Motor neuron (in vitro differentiated cells): ENCODE data around the gene PLXDC1. TPM values are rescaled to one million over a fixed set of nuclear protein-coding genes. Genes with fewer than 3 reads are reported as not detected.

ENCODE experiments used
- ATAC-seq, 8 experiments: fragments of 200-7000 bp; cut with Tn5 transposase; replicated peaks in 6 of 8; 2 replicates each; pipeline ENCODE4 v1.8.0; 2021; ENCODE audit warnings: mild to moderate bottlenecking in 8 of 8, moderate library complexity in 8 of 8
- H3K27ac ChIP-seq, 2 donors: fragments of 250-450 bp; sonication (Bioruptor Pico); 2 replicates each; pipeline ENCODE4 v1.9.0; 2021; ENCODE audit warnings: antibody characterized with exemption in 2 of 2, mild to moderate bottlenecking in 2 of 2, moderate library complexity in 1 of 2
- H3K4me1 ChIP-seq, 2 donors: fragments of 250-450 bp; sonication (Bioruptor Pico); replicated peaks in 1 of 2; 2 replicates each; pipeline ENCODE4 v1.6.1; 2021; ENCODE audit warnings: antibody characterized with exemption in 2 of 2, mild to moderate bottlenecking in 2 of 2, moderate library complexity in 1 of 2
- H3K4me3 ChIP-seq, 5 donors: fragments of 250-450 bp; sonication (Bioruptor Pico); 2 replicates each; pipeline ENCODE4 v1.9.0; 2021; ENCODE audit warnings: antibody characterized with exemption in 5 of 5, mild to moderate bottlenecking in 5 of 5, moderate library complexity in 4 of 5
- WGBS, 10 experiments: fragments of 450-650 bp; shearing (Covaris generic); methylation state at CpG; one replicate each; pipeline ENCODE4 v1.0.0; 2022; 5-methylcytosine and 5-hydroxymethylcytosine counted together
- in situ Hi-C, 9 experiments: fragments of 400-800 bp; cut with MboI; loops; one replicate each; pipeline ENCODE4 v1.15.0; 2021; ENCODE audit warnings: low sequenced_read_pairs in 9 of 9, low pct_unique_long_range_greater_than_20kb in 2 of 9; ENCODE audit not compliant: unreplicated experiment in 9 of 9
- total RNA-seq, 8 experiments: library from RNA; unstranded; fragments of 300-600 nt; gene quantifications; 2 replicates each; pipeline versions ENCODE4 v1.2.3 to v1.2.4, GENCODE V29; 2022

Gene PLXDC1
- total RNA-seq, 8 experiments from 2014 or later: 0.37 to 4.3 (median 0.93) TPM

- Histone ChIP-seq H3K4me3 (no peak overlapping the region), H3K4me1 (peaks cover 3 to 4% of the 10 kb centered on the region in 2 donors), H3K27ac (no peak overlapping the region)
- WGBS, 10 experiments: 57 to 83% (median 60%) methylated on average over 1 to 10 of the region's 13 CpGs; no CpG with 5 or more reads in 4 of the 10 experiments
- in situ Hi-C loops: loop anchor here in 2 of 9 experiments (10.0 to 25.0 kb wide), 2 partner anchors 160 to 163 kb away; no protein-coding TSS in a partner anchor
- peak in 1 of 8 experiments; percentile 7 for ATAC-seq
Measured at GRCh38 chr17:39147221-39148185, 3.9 kb downstream of the PLXDC1 start.

DNA sequence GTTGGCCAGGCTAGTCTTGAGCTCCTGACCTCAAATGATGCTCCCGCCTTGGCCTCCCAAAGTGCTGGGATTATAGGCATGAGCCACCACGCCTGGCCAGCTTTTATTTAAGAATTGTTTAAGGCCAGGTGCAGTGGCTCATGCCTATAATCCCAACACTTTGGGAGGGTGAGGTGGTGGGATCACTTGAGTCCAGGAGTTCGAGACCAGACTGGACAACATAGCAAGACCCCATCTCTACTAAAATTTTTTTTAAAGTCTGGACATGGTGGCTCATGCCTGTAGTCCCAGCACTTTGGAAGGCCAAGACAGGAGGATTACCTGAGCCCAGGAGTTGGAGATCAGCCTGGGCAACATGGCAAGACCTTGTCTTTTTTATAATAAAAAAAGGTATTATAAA lies 5.2 kb downstream of the PLXDC1 start:
- ATAC-seq: no peak
- Histone ChIP-seq H3K4me1 (no peaks in the 10 kb centered on the region), H3K27ac (no peak overlapping the region), H3K4me3 (no peak overlapping the region)
- in situ Hi-C loops: loop anchor here in 2 of 9 experiments (10.0 to 25.0 kb wide), 2 partner anchors 159 to 161 kb away; no protein-coding TSS in a partner anchor
- WGBS, 10 experiments: 82 to 100% (median 93%) methylated on average over 1 to 2 of the region's 3 CpGs; no CpG with 5 or more reads in 4 of the 10 experiments

GRCh38 chr17:39145143-39145542 lies 6.3 kb downstream of the PLXDC1 start:
- WGBS, 10 experiments: 80 to 90% methylated on average over 1 to 2 of the region's 3 CpGs; no CpG with 5 or more reads in 8 of the 10 experiments
- ATAC-seq: no peak
- in situ Hi-C loops: loop anchor here in 2 of 9 experiments (10.0 to 25.0 kb wide), 2 partner anchors 158 to 160 kb away; no protein-coding TSS in a partner anchor
- Histone ChIP-seq H3K4me1 (no peaks in the 10 kb centered on the region), H3K27ac (no peak overlapping the region), H3K4me3 (no peak overlapping the region)

- Histone ChIP-seq H3K27ac (no peak overlapping the region), H3K4me1 (no peaks in the 10 kb centered on the region), H3K4me3 (no peak overlapping the region)
- ATAC-seq: peak in 6 of 8 experiments; percentile 43 to 90 (median 67)
- WGBS, 10 experiments: 0 to 83% (median 42%) methylated on average over 1 to 4 of the region's 9 CpGs; no CpG with 5 or more reads in 7 of the 10 experiments
- in situ Hi-C loops: loop anchor here in 2 of 9 experiments (10.0 to 25.0 kb wide), 2 partner anchors 157 to 160 kb away; no protein-coding TSS in a partner anchor
Measured at GRCh38 chr17:39144416-39144840, 7.0 kb downstream of the PLXDC1 start.

GRCh38 chr17:39143552-39144093 lies 7.8 kb downstream of the PLXDC1 start:
- Histone ChIP-seq H3K4me3 (no peak overlapping the region), H3K4me1 (no peaks in the 10 kb centered on the region), H3K27ac (no peak overlapping the region)
- 50 to 82% (median 60%) methylated on average over 1 to 6 of the region's 7 CpGs; no CpG with 5 or more reads in 7 of the 10 experiments for WGBS, 10 experiments
- ATAC-seq: peak in 3 of 8 experiments; percentile 12 to 44 (median 27)
- in situ Hi-C loops: loop anchor here in 2 of 9 experiments (10.0 to 25.0 kb wide), 2 partner anchors 156 to 159 kb away; no protein-coding TSS in a partner anchor

DNA sequence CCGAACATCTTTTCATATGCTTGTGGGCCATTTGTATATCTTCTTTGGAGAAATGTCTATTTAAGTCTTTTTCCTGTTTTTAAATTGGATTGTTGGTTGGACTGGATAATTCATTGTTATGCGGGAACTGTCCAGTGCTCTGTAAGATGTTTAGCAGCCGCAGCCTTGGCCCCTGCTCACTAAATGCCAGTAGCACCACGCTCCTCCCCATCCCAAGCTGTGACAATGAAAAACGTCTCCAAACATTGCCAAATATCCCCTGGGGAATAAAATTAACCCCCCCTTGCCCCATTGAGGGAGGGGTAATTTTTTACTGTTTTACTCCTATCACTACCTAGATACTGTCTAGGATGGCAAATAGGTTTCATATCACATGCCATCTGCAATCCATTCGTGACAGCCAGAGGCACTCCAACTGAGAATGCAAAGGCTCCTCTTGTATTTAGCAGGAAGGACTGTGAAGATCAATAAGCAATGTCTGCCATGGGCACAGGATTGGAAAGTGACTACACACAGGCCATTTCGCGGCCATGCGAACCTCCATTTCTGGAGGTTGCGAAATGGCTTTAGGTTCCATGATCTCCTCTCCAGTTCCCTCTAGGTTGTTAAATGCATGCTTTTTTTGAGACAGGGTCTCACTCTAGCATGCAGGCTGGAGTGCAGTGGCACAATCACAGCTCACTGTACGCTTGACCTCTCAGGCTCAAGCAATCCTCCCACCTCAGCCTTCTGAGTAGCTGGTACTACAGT lies 9.3 kb downstream of the PLXDC1 start:
- H3K4me3 ChIP-seq: no peak overlapping the region
- ATAC-seq: no peak
- no peak overlapping the region for H3K27ac ChIP-seq
- no peaks in the 10 kb centered on the region for H3K4me1 ChIP-seq
- in situ Hi-C loops: loop anchor here in 2 of 9 experiments (10.0 to 25.0 kb wide), 2 partner anchors 155 to 157 kb away; no protein-coding TSS in a partner anchor
- WGBS, 10 experiments: 71 to 100% (median 81%) methylated on average over 1 to 11 of the region's 11 CpGs

DNA sequence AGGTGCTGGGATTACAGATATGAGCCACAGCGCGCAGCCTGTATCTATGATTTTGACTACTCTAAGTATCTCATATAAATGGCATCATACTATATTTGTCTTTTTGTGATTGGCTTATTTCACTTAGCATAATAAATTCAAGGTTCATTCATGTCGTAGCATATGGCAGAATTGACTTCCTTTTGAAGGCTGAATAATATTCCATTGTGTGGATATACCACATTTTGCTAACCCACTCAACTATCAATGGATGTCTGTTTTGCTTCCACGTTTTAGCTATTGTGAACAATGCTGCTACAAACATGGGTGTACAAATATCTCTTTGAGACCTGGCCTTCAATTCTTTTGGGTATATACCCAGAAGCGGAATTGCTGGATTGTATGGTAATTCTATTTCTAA lies 10.1 kb downstream of the PLXDC1 start:
- Histone ChIP-seq H3K4me3 (no peak overlapping the region), H3K4me1 (no peaks in the 10 kb centered on the region), H3K27ac (no peak overlapping the region)
- no peak for ATAC-seq
- 71 to 100% (median 89%) methylated on average over 1 to 5 of the region's 5 CpGs for WGBS, 10 experiments
- in situ Hi-C loops: loop anchor here in 2 of 9 experiments (10.0 to 25.0 kb wide), 2 partner anchors 154 to 156 kb away; no protein-coding TSS in a partner anchor

DNA sequence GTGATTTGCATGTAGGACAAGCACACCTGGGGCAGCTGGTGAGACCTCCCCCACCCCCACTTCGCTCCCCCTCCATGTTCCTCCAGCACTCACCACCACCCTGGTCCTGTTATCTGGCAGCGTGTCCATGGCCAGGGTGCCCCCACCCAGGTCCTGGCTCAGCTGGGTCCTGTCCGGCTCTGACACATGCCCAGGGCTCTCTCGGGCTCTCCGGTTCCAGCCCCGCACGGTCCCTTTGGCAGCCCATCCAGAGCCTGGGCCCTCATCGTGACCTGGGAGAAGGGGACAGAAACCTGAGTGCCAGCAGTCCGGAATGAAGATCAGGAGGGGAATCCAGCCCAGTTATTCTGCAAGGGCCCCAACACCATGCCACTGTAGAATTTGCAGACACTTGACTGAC lies 11.9 kb downstream of the PLXDC1 start:
- no peaks in the 10 kb centered on the region for H3K4me1 ChIP-seq
- WGBS, 10 experiments: 92% methylated on average over 4 of the region's 9 CpGs; no CpG with 5 or more reads in 9 of the 10 experiments
- no peak overlapping the region for H3K4me3 ChIP-seq
- in situ Hi-C loops: loop anchor here in 1 of 9 experiments (25.0 kb wide), 1 partner anchor 152 kb away; no protein-coding TSS in a partner anchor
- H3K27ac ChIP-seq: no peak overlapping the region
- no peak for ATAC-seq

DNA sequence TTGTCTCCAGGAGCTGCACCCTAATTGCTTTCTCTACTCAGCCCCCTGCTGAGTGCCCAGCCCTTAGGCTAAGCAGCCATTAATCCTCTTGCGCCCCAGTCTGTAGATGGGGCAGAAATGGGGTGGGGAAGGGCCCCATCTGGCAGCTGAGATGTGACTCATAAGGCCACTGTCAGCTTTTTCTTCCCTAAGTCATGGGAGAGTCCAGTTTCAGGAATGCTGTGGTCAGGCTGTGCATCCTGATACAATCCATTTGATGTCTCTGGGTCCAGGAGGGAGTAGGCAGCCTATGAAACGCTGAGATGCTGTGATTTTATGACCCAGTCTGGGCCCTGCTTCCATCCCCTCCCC lies 12.3 kb downstream of the PLXDC1 start:
- no peaks in the 10 kb centered on the region for H3K4me1 ChIP-seq
- no peak overlapping the region for H3K27ac ChIP-seq
- no peak overlapping the region for H3K4me3 ChIP-seq
- peak in 4 of 8 experiments; percentile 21 to 91 (median 78) for ATAC-seq
- 11 to 100% (median 70%) methylated on average over 1 to 2 of the region's 2 CpGs; no CpG with 5 or more reads in 7 of the 10 experiments for WGBS, 10 experiments
- in situ Hi-C loops: loop anchor here in 1 of 9 experiments (25.0 kb wide), 1 partner anchor 152 kb away; no protein-coding TSS in a partner anchor

- Histone ChIP-seq H3K27ac (no peak overlapping the region), H3K4me1 (no peaks in the 10 kb centered on the region), H3K4me3 (no peak overlapping the region)
- ATAC-seq: peak in 1 of 8 experiments; percentile 44
- WGBS, 10 experiments: 50 to 97% (median 84%) methylated on average over 1 to 10 of the region's 13 CpGs
- in situ Hi-C loops: loop anchor here in 1 of 9 experiments (25.0 kb wide), 1 partner anchor 151 kb away; no protein-coding TSS in a partner anchor
Measured at GRCh38 chr17:39138431-39139160, 12.8 kb downstream of the PLXDC1 start.

GRCh38 chr17:39134878-39135277 lies 16.6 kb downstream of the PLXDC1 start:
- Histone ChIP-seq H3K27ac (no peak overlapping the region), H3K4me1 (no peaks in the 10 kb centered on the region), H3K4me3 (no peak overlapping the region)
- no peak for ATAC-seq
- WGBS, 10 experiments: 40 to 76% (median 67%) methylated on average over 1 to 3 of the region's 6 CpGs; no CpG with 5 or more reads in 7 of the 10 experiments
- in situ Hi-C loops: loop anchor here in 1 of 9 experiments (25.0 kb wide), 1 partner anchor 148 kb away; no protein-coding TSS in a partner anchor
